ENCODE measurements around the gene TBL1X. TPM values are rescaled to one million over a fixed set of nuclear protein-coding genes. Genes with fewer than 3 reads are reported as not detected.

The TBL1X gene
- total and polyA plus RNA-seq, 7 donors: 6.5 to 25.8 (median 16.1) TPM

DNA sequence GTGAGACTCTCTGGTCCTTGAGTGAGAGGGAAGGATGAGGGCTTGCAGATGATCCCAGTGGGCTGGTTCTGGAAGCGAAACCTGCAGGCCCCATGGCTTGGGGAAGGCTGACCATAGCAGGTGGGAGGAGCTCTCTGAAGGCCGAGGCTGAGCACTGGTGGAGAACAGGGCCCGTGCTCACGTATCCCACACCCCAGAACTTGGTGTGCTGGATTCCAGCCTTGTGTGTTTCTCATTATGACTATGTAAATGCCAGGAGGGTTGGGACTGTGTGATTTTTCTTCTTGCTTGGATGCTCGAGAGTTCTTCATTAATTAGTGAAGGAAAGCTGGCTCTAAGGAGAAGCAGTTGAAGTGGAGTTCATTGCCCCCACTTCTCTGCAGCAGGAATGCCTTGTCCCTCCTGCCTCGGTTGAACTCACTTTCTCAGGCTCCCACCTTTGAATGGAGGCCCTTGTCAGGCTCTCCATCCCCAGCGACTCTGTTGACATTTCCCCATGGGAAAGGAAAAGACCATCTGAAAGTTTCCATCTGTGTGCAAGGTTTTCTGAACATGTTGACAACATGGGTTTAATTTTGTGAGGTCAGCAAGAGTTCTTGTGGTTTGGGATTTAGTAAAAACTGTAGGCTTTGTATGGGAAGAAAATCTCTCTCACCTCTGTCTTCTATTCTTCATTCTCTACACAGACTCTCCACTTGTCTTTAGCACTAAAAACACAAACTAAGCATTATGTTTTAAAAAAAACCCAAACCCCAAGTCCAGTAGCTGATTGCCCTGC, 57.7 kb downstream of the TBL1X start:
- no peak for DNase-seq
- 85 to 92% methylated on average over 7 of the region's 7 CpGs for WGBS, 2 donors
- H3K27ac ChIP-seq: no peak overlapping the region
- TF ChIP-seq POLR2A (IDR thresholded peaks at IDR 0.05) (no peak), EP300 (IDR thresholded peaks at IDR 0.05) (no peak), POLR2AphosphoS5 (IDR thresholded peaks at IDR 0.05) (no peak)
- TF ChIP-seq, protein P1, sequence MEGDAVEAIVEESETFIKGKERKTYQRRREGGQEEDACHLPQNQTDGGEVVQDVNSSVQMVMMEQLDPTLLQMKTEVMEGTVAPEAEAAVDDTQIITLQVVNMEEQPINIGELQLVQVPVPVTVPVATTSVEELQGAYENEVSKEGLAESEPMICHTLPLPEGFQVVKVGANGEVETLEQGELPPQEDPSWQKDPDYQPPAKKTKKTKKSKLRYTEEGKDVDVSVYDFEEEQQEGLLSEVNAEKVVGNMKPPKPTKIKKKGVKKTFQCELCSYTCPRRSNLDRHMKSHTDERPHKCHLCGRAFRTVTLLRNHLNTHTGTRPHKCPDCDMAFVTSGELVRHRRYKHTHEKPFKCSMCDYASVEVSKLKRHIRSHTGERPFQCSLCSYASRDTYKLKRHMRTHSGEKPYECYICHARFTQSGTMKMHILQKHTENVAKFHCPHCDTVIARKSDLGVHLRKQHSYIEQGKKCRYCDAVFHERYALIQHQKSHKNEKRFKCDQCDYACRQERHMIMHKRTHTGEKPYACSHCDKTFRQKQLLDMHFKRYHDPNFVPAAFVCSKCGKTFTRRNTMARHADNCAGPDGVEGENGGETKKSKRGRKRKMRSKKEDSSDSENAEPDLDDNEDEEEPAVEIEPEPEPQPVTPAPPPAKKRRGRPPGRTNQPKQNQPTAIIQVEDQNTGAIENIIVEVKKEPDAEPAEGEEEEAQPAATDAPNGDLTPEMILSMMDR (IDR thresholded peaks at IDR 0.05): no peak
- peaks cover 0 to 32% (median 12%) of the 10 kb centered on the region in 4 donors for H3K4me1 ChIP-seq
- H3K9me3 ChIP-seq: no peaks in the 10 kb centered on the region
- no peaks in the 10 kb centered on the region for H3K36me3 ChIP-seq
- intact Hi-C loops (cut with DNase I): no loop called here
- H3K27me3 ChIP-seq: no peaks in the 10 kb centered on the region
- H3K4me3 ChIP-seq: no peak overlapping the region

DNA sequence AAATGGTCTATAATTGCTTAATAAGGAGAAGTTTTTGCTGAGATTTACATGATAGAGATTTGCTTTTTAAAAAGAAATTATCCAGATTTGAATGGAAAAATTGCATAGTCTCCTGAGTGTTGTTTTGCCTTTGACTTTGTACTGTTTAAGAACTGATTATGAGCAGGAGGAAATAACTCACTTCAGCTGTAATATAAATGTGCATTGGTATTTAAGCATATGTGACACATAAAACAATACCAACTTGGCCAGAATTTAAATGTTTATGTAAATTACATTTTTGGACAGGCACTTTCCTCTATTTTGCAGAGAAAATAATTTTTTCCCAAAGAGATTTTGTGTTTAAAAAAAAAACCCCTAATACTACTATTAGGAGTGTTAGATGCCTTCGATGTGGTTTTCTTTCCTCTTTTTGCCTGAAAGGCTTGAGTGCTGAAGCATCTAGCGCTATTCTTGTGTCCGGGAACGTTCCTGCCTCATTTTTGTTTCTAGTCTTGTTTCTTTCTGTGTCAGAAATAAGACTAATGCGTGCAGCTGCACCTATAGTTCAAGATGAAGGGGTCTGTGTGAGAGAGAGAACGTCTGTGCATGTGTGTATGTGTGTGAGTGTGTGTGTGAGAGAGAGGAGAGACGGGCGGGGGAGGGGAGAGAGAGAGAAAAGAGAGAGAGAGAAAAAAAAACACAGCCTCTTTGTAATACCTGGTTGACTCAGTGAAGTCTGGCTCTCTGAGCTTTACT, 60.8 kb downstream of the TBL1X start:
- intact Hi-C loops (cut with DNase I): no loop called here

DNA sequence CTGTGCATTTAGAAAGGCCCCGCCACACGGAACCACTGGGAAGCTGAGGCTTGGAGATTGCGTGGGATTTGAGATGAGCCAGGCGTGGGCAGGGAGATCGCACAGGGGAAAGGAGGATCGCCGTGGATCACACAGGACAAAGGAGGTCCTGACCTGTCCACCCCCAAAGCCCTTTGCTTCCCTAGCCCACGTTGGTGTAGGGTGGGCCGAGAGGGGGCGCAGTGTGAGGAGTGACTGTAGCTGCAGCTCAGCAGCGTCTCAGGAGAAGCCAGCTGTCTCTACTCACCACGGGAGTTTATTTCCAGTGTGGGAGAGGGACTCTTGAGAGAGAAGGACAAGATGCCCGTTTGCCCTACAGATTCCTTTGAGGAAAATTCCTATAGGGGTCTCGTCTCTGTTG, 62.1 kb downstream of the TBL1X start:
- Histone ChIP-seq H3K36me3 (no peaks in the 10 kb centered on the region), H3K27me3 (no peaks in the 10 kb centered on the region), H3K27ac (no peak overlapping the region), H3K9me3 (no peaks in the 10 kb centered on the region), H3K4me1 (peaks cover 0 to 23% (median 11%) of the 10 kb centered on the region in 4 donors), H3K4me3 (no peak overlapping the region)
- DNase-seq: no peak
- intact Hi-C loops (cut with DNase I): no loop called here
- TF ChIP-seq, protein P1 (IDR thresholded peaks at IDR 0.05): no peak
- no peak for TF ChIP-seq POLR2AphosphoS5 (IDR thresholded peaks at IDR 0.05)
- no peak for TF ChIP-seq EP300 (IDR thresholded peaks at IDR 0.05)
- no peak for TF ChIP-seq POLR2A (IDR thresholded peaks at IDR 0.05)
- 89 to 90% methylated on average over 14 of the region's 14 CpGs for WGBS, 2 donors

More for the DNA sequence above, 60.8 kb downstream of the TBL1X start:
- Histone ChIP-seq H3K36me3 (no peaks in the 10 kb centered on the region), H3K4me1 (peaks cover 0 to 23% (median 9%) of the 10 kb centered on the region in 4 donors), H3K27me3 (no peaks in the 10 kb centered on the region), H3K4me3 (no peak overlapping the region), H3K9me3 (no peaks in the 10 kb centered on the region), H3K27ac (no peak overlapping the region)
- 35 to 75% methylated on average over 8 of the region's 8 CpGs for WGBS, 2 donors
- TF ChIP-seq EP300 (IDR thresholded peaks at IDR 0.05) (no peak), POLR2AphosphoS5 (IDR thresholded peaks at IDR 0.05) (no peak)
- TF ChIP-seq, protein P1 (IDR thresholded peaks at IDR 0.05): no peak
- no peak for DNase-seq

DNA sequence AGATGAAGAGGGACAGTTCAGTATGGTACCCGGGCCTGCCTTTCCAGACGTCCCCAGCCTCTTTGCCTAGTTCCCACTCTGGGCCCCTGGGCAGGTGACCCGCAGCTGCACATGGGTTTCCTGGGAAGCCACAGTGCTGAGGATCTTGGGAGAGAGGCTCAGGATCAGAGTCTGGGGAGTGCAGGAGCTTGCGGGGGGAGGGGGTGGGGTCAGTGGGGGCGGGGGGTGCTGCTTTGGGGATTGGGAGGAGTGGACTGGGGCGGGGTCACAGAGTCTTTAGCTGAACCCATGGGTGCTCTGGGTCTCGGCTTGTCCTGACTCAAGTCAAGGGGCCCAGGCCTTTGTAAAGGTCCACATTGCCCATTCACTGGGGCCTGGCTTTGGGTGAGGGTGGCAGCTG, 63.6 kb downstream of the TBL1X start:
- intact Hi-C loops (cut with DNase I): no loop called here
- no peaks in the 10 kb centered on the region for H3K36me3 ChIP-seq
- WGBS, 2 donors: 88 to 94% methylated on average over 7 of the region's 7 CpGs
- peaks cover 0 to 33% (median 19%) of the 10 kb centered on the region in 4 donors for H3K4me1 ChIP-seq
- no peaks in the 10 kb centered on the region for H3K9me3 ChIP-seq
- TF ChIP-seq POLR2AphosphoS5 (IDR thresholded peaks at IDR 0.05): no peak
- no peak for TF ChIP-seq POLR2A (IDR thresholded peaks at IDR 0.05)
- TF ChIP-seq EP300 (IDR thresholded peaks at IDR 0.05): no peak
- TF ChIP-seq, protein P1 (IDR thresholded peaks at IDR 0.05): no peak
- DNase-seq: no peak
- H3K4me3 ChIP-seq: no peak overlapping the region
- no peak overlapping the region for H3K27ac ChIP-seq
- H3K27me3 ChIP-seq: no peaks in the 10 kb centered on the region
